C4-2B (cell line): ENCODE results near the gene TEX50.

Source experiments
- CTCF ChIP-seq: fragments of 450-650 bp; conservative IDR thresholded peaks from 2 replicates; pipeline ENCODE4 v1.5.1; 2017; ENCODE audit warnings: mild to moderate bottlenecking
- ZFX ChIP-seq: fragments of 450-650 bp; IDR thresholded peaks from 2 replicates; pipeline ENCODE4 v1.6.1; 2017

GRCh38 chr1:173601588-173601987, 33.5 kb upstream of the TEX50 start:
- TF ChIP-seq CTCF (no peak), ZFX (no peak)
